CD4-positive, CD25-positive, alpha-beta regulatory T cell (primary cell): ENCODE data around the gene ZDHHC14. TPM values are rescaled to one million over a fixed set of nuclear protein-coding genes. Genes with fewer than 3 reads are reported as not detected.

Experiments
- ATAC-seq, 2 donors: fragments of 150-1000 bp; cut with Tn5 transposase; one replicate each; pipeline ENCODE4 v1.10.0; 2021; ENCODE audit warnings: low read depth in 2 of 2, moderate number of reproducible peaks in 2 of 2, moderate library complexity in 1 of 2
- DNase-seq, 3 donors: peaks; one replicate each; pipeline versions ENCODE4 v3.0.0 to v3.0.0-alpha.2; 2012 to 2022; ENCODE audit warnings: mixed read lengths in 1 of 3
- H3K27ac ChIP-seq: one replicate; pipeline ENCODE4 v1.7.0; 2013; ENCODE audit warnings: mild to moderate bottlenecking, low read length; ENCODE audit not compliant: insufficient read depth, poor library complexity, severe bottlenecking
- H3K27me3 ChIP-seq: one replicate; pipeline ENCODE4 v1.7.0; 2013; ENCODE audit warnings: low read length; ENCODE audit not compliant: control insufficient read depth, insufficient read depth
- H3K36me3 ChIP-seq: one replicate; pipeline ENCODE4 v1.7.0; 2013; ENCODE audit warnings: mild to moderate bottlenecking, low read length, moderate library complexity; ENCODE audit not compliant: control insufficient read depth, insufficient read depth
- H3K4me1 ChIP-seq: 2 replicates; pipeline ENCODE4 v1.7.0; 2013; ENCODE audit warnings: mild to moderate bottlenecking, low read length; ENCODE audit not compliant: insufficient read depth, control insufficient read depth, poor library complexity, severe bottlenecking
- H3K4me3 ChIP-seq: one replicate; pipeline ENCODE4 v1.7.0; 2013; ENCODE audit warnings: low read depth, mild to moderate bottlenecking, low read length, moderate library complexity
- H3K9me3 ChIP-seq, 2 experiments: 1 replicate in 1 of 2; 2 replicates in 1 of 2; pipeline ENCODE4 v1.7.0; 2013; ENCODE audit warnings: low read length in 2 of 2, mild to moderate bottlenecking in 1 of 2, moderate library complexity in 1 of 2; ENCODE audit not compliant: control insufficient read depth in 2 of 2
- H3K27ac Mint-ChIP-seq, 3 donors: one replicate each; pipeline ENCODE4 v1.8.0; 2020 to 2022; ENCODE audit warnings: mild to moderate bottlenecking in 3 of 3, mixed read lengths in 3 of 3, moderate library complexity in 2 of 3
- H3K27me3 Mint-ChIP-seq: one replicate; pipeline ENCODE4 v1.8.0; 2022; ENCODE audit warnings: mild to moderate bottlenecking, mixed read lengths
- H3K36me3 Mint-ChIP-seq: one replicate; pipeline ENCODE4 v1.8.0; 2020; ENCODE audit warnings: mixed read lengths
- H3K4me1 Mint-ChIP-seq, 4 donors: one replicate each; pipeline ENCODE4 v1.8.0; 2020 to 2022; ENCODE audit warnings: mixed read lengths in 4 of 4, mild to moderate bottlenecking in 1 of 4
- H3K4me3 Mint-ChIP-seq, 4 donors: one replicate each; pipeline ENCODE4 v1.8.0; 2020 to 2022; ENCODE audit warnings: mild to moderate bottlenecking in 4 of 4, mixed read lengths in 4 of 4, moderate library complexity in 3 of 4
- H3K9me3 Mint-ChIP-seq, 7 donors: one replicate each; pipeline ENCODE4 v1.8.0; 2020 to 2022; ENCODE audit warnings: mixed read lengths in 7 of 7, mild to moderate bottlenecking in 3 of 7, moderate library complexity in 2 of 7
- polyA plus RNA-seq, 4 donors: library from polyadenylated mRNA; unstranded; fragments of 300-500 nt; fragmentation: Illumina TruSeq; gene quantifications; one replicate each; pipeline ENCODE4 v1.2.3, GENCODE V29; 2021
- total RNA-seq: library from RNA; stranded (reverse); gene quantifications from one replicate; pipeline ENCODE4 v1.2.3, GENCODE V29; 2022

Gene ZDHHC14
- total and polyA plus RNA-seq, 5 donors from 2014 or later: 0.29 to 4.2 (median 1.0) TPM

- Mint-ChIP-seq H3K9me3 (no peaks in the 10 kb centered on the region), H3K36me3 (peaks cover 3% of the 10 kb centered on the region), H3K4me3 (peak overlapping the region in 1 of 4 donors; percentile 91), H3K27ac (peak overlapping the region in 1 of 3 donors; percentile 34), H3K27me3 (no peaks in the 10 kb centered on the region), H3K4me1 (peaks cover 0 to 4% (median 0%) of the 10 kb centered on the region in 4 donors)
- DNase-seq (no peak), ATAC-seq (no peak)
- Histone ChIP-seq H3K9me3 (no peaks in the 10 kb centered on the region), H3K36me3 (no peaks in the 10 kb centered on the region), H3K4me1 (no peaks in the 10 kb centered on the region), H3K4me3 (no peak overlapping the region), H3K27ac (no peak overlapping the region), H3K27me3 (no peaks in the 10 kb centered on the region)
Observed at GRCh38 chr6:157652601-157653363, 271.8 kb downstream of the ZDHHC14 start.

- Histone ChIP-seq H3K27ac (no peak overlapping the region), H3K36me3 (no peaks in the 10 kb centered on the region), H3K4me3 (no peak overlapping the region), H3K9me3 (no peaks in the 10 kb centered on the region), H3K27me3 (no peaks in the 10 kb centered on the region), H3K4me1 (no peaks in the 10 kb centered on the region)
- Mint-ChIP-seq H3K4me3 (no peak overlapping the region), H3K9me3 (no peaks in the 10 kb centered on the region), H3K4me1 (peaks cover 0 to 4% (median 0%) of the 10 kb centered on the region in 4 donors), H3K27ac (no peak overlapping the region), H3K27me3 (no peaks in the 10 kb centered on the region), H3K36me3 (peaks cover 3% of the 10 kb centered on the region)
- ATAC-seq: no peak
- no peak for DNase-seq
Observed at GRCh38 chr6:157653521-157653920, 272.5 kb downstream of the ZDHHC14 start.

GRCh38 chr6:157655139-157655538 lies 274.1 kb downstream of the ZDHHC14 start:
- DNase-seq (no peak), ATAC-seq (no peak)
- H3K4me3 ChIP-seq: no peak overlapping the region
- H3K4me3 Mint-ChIP-seq: no peak overlapping the region
- no peaks in the 10 kb centered on the region for H3K36me3 ChIP-seq
- H3K27ac Mint-ChIP-seq: peak overlapping the region in 1 of 3 donors; percentile 43
- no peaks in the 10 kb centered on the region for H3K27me3 ChIP-seq
- H3K36me3 Mint-ChIP-seq: peaks cover 3% of the 10 kb centered on the region
- H3K27ac ChIP-seq: no peak overlapping the region
- H3K9me3 ChIP-seq: no peaks in the 10 kb centered on the region
- no peaks in the 10 kb centered on the region for H3K4me1 ChIP-seq
- no peaks in the 10 kb centered on the region for H3K9me3 Mint-ChIP-seq
- no peaks in the 10 kb centered on the region for H3K4me1 Mint-ChIP-seq
- H3K27me3 Mint-ChIP-seq: no peaks in the 10 kb centered on the region

- Histone ChIP-seq H3K27me3 (no peaks in the 10 kb centered on the region), H3K9me3 (no peaks in the 10 kb centered on the region), H3K27ac (no peak overlapping the region), H3K4me3 (no peak overlapping the region), H3K36me3 (no peaks in the 10 kb centered on the region), H3K4me1 (no peaks in the 10 kb centered on the region)
- no peaks in the 10 kb centered on the region for H3K27me3 Mint-ChIP-seq
- no peaks in the 10 kb centered on the region for H3K9me3 Mint-ChIP-seq
- no peaks in the 10 kb centered on the region for H3K4me1 Mint-ChIP-seq
- DNase-seq (no peak), ATAC-seq (no peak)
- no peak overlapping the region for H3K4me3 Mint-ChIP-seq
- no peaks in the 10 kb centered on the region for H3K36me3 Mint-ChIP-seq
- no peak overlapping the region for H3K27ac Mint-ChIP-seq
Observed at GRCh38 chr6:157656437-157656997, 275.5 kb downstream of the ZDHHC14 start.

GRCh38 chr6:157657754-157658153 lies 276.8 kb downstream of the ZDHHC14 start:
- H3K4me1 ChIP-seq: no peaks in the 10 kb centered on the region
- Mint-ChIP-seq H3K4me3 (no peak overlapping the region), H3K36me3 (no peaks in the 10 kb centered on the region), H3K27ac (no peak overlapping the region), H3K4me1 (no peaks in the 10 kb centered on the region), H3K9me3 (no peaks in the 10 kb centered on the region), H3K27me3 (no peaks in the 10 kb centered on the region)
- ATAC-seq (no peak), DNase-seq (no peak)
- H3K27me3 ChIP-seq: no peaks in the 10 kb centered on the region
- H3K4me3 ChIP-seq: no peak overlapping the region
- no peaks in the 10 kb centered on the region for H3K36me3 ChIP-seq
- no peaks in the 10 kb centered on the region for H3K9me3 ChIP-seq
- no peak overlapping the region for H3K27ac ChIP-seq

GRCh38 chr6:157658301-157658700 lies 277.3 kb downstream of the ZDHHC14 start:
- no peaks in the 10 kb centered on the region for H3K27me3 ChIP-seq
- no peaks in the 10 kb centered on the region for H3K36me3 Mint-ChIP-seq
- no peaks in the 10 kb centered on the region for H3K9me3 Mint-ChIP-seq
- H3K4me3 ChIP-seq: no peak overlapping the region
- H3K36me3 ChIP-seq: no peaks in the 10 kb centered on the region
- ATAC-seq (no peak), DNase-seq (no peak)
- H3K4me1 Mint-ChIP-seq: no peaks in the 10 kb centered on the region
- no peaks in the 10 kb centered on the region for H3K27me3 Mint-ChIP-seq
- H3K27ac ChIP-seq: no peak overlapping the region
- no peaks in the 10 kb centered on the region for H3K4me1 ChIP-seq
- no peak overlapping the region for H3K4me3 Mint-ChIP-seq
- no peaks in the 10 kb centered on the region for H3K9me3 ChIP-seq
- H3K27ac Mint-ChIP-seq: no peak overlapping the region

- no peak for DNase-seq
- Histone ChIP-seq H3K4me1 (no peaks in the 10 kb centered on the region), H3K27me3 (no peaks in the 10 kb centered on the region), H3K4me3 (no peak overlapping the region), H3K36me3 (no peaks in the 10 kb centered on the region), H3K9me3 (no peaks in the 10 kb centered on the region), H3K27ac (no peak overlapping the region)
- Mint-ChIP-seq H3K9me3 (no peaks in the 10 kb centered on the region), H3K4me1 (no peaks in the 10 kb centered on the region), H3K27ac (no peak overlapping the region), H3K4me3 (no peak overlapping the region), H3K27me3 (peaks cover 7% of the 10 kb centered on the region), H3K36me3 (no peaks in the 10 kb centered on the region)
- ATAC-seq: no peak
Observed at GRCh38 chr6:157659536-157660271, 278.7 kb downstream of the ZDHHC14 start.
